ENCODE results near the gene ZNF598. TPM values are rescaled to one million over a fixed set of nuclear protein-coding genes. Genes with fewer than 3 reads are reported as not detected.
A peak's percentile ranks its signal among the peaks of the same experiment; 100 is the strongest.
"Not testable (repeated sequence)": the region's sequence is repeated elsewhere in the genome, so short reads cannot be mapped to it uniquely, and the experiment has no call there.

Gene ZNF598
- total and polyA plus RNA-seq, 7 donors: 12.8 to 57.0 (median 20.3) TPM

DNA sequence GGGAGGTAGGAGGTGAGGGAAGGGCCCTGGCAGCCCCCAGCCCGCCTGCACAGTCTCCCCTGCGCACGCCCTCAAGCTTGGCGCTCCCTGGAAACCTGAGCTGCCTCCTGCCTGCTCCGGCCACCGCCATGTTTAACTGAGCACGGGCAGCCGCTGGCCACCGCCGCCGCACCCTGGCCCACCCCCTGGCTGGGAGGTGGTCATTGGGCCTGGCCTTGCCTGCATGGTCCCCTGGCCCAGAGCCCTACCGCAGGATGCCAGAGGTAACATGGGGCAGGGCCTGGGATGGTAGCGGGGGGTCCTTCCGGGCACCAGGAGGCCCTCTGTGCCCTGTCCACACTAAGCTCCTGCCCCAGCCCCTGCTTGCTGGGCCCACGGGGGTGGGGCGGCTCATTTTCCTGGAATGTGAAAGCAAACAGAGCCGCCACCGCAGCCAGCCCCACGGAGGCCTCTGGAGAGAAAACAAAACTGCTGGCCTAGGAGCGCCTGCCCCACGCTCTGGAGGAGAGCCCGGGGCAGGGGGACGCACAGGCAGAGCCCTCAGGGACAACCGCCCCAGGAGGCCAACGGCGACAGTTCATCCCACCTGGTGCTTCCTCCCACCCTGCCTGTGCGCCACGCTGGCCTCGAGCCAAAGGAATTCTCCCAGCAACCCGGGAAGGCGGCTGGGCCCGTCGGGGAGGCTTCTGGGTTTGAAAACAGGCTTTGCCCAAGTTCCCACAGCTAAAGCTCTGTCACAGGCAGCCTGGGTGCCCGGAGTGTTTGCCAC lies 26.0 kb upstream of the ZNF598 start:
- peak overlapping the region in 3 of 4 donors; percentile 4 to 30 (median 29) for H3K4me3 ChIP-seq
- TF ChIP-seq EP300 (IDR thresholded peaks at IDR 0.05): no peak
- TF ChIP-seq, protein P1, sequence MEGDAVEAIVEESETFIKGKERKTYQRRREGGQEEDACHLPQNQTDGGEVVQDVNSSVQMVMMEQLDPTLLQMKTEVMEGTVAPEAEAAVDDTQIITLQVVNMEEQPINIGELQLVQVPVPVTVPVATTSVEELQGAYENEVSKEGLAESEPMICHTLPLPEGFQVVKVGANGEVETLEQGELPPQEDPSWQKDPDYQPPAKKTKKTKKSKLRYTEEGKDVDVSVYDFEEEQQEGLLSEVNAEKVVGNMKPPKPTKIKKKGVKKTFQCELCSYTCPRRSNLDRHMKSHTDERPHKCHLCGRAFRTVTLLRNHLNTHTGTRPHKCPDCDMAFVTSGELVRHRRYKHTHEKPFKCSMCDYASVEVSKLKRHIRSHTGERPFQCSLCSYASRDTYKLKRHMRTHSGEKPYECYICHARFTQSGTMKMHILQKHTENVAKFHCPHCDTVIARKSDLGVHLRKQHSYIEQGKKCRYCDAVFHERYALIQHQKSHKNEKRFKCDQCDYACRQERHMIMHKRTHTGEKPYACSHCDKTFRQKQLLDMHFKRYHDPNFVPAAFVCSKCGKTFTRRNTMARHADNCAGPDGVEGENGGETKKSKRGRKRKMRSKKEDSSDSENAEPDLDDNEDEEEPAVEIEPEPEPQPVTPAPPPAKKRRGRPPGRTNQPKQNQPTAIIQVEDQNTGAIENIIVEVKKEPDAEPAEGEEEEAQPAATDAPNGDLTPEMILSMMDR (IDR thresholded peaks at IDR 0.05): no peak
- TF ChIP-seq POLR2A (IDR thresholded peaks at IDR 0.05): no peak
- no peak for TF ChIP-seq POLR2AphosphoS5 (IDR thresholded peaks at IDR 0.05)
- intact Hi-C loops (cut with DNase I): no loop called here
- DNase-seq: peak; percentile 84
- H3K27ac ChIP-seq: peak overlapping the region; percentile 78 to 90 (median 82)
- H3K36me3 ChIP-seq: peaks cover 0 to 6% (median 2%) of the 10 kb centered on the region in 4 donors
- 46 to 58% methylated on average over 34 of the region's 34 CpGs for WGBS, 2 donors
- peaks cover 0 to 76% (median 75%) of the 10 kb centered on the region in 4 donors for H3K4me1 ChIP-seq
- H3K27me3 ChIP-seq: no peaks in the 10 kb centered on the region
- H3K9me3 ChIP-seq: no peaks in the 10 kb centered on the region

DNA sequence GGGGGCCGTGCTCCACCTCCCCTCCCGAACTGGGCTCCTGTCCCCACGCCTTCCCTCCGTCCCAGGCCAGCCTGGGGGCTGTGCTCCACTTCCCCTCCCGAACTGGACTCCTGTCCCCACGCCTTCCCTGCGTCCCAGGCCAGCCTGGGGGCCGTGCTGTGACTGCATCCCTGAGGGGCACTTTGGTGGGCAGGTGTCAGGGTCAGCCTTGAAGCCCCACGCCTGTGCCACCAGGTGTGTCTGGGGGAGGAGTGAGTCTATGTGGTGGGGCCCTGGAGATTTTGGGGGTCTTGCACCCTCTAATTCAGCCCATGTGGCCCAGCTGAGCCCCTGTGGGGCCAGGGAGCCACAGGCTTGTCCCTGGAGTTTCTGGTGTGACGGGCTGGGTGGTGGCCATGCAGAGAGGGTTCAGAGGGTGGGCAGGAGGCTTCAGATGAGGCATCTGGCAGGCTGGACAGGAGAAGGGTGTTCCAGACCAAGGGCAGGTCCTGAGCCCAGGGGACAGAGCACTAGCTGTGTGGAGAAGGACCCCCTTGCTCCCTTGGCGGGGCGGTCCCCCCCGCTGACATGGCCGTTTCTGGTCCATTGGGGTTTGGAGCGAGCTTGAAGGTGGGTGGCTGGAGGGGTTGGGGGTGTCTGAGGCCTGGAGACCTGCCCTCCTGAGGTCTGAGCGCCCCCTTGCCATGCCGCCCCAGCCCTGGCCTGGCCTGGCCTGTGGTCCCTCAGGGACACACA lies 25.2 kb upstream of the ZNF598 start:
- peak overlapping the region; percentile 78 to 90 (median 82) for H3K27ac ChIP-seq
- no peak for TF ChIP-seq EP300 (IDR thresholded peaks at IDR 0.05)
- TF ChIP-seq, protein P1 (IDR thresholded peaks at IDR 0.05): no peak
- TF ChIP-seq POLR2AphosphoS5 (IDR thresholded peaks at IDR 0.05): no peak
- no peak for TF ChIP-seq POLR2A (IDR thresholded peaks at IDR 0.05)
- peaks cover 0 to 9% (median 3%) of the 10 kb centered on the region in 4 donors for H3K36me3 ChIP-seq
- H3K4me1 ChIP-seq: peaks cover 0 to 71% (median 68%) of the 10 kb centered on the region in 4 donors
- H3K27me3 ChIP-seq: no peaks in the 10 kb centered on the region
- no peaks in the 10 kb centered on the region for H3K9me3 ChIP-seq
- intact Hi-C loops (cut with DNase I): no loop called here
- WGBS, 2 donors: 83 to 86% methylated on average over 17 of the region's 17 CpGs
- peak overlapping the region in 2 of 4 donors; percentile 29 to 30 for H3K4me3 ChIP-seq
- DNase-seq: no peak

DNA sequence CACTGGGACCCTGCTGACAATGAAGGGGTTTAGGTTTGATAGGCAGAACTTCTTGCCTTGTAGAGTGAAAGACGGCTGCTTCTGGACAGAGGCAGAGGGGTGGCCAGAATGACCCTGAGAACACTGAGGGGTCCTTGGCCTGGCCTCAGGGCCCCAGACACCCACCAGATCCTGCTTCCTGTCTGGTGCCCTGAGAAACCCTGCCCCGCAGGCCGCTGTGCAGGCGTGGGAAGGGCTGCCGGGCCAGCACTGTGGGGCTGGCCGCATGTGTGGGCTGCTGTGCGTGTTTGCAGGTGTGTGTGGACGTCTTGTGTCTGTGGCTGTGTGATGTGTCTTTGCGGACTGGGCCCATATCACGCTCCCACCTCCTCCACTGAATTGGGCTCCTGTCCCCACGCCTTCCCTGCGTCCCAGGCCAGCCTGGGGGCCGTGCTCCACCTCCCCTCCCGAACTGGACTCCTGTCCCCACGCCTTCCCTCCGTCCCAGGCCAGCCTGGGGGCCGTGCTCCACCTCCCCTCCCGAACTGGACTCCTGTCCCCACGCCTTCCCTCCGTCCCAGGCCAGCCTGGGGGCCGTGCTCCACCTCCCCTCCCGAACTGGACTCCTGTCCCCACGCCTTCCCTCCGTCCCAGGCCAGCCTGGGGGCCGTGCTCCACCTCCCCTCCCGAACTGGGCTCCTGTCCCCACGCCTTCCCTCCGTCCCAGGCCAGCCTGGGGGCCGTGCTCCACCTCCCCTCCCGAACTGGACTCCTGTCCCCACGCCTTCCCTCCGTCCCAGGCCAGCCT lies 24.5 kb upstream of the ZNF598 start:
- H3K36me3 ChIP-seq: peaks cover 0 to 12% (median 3%) of the 10 kb centered on the region in 4 donors
- DNase-seq; intact Hi-C loops (cut with DNase I); H3K9me3 ChIP-seq; H3K27me3 ChIP-seq: not testable (repeated sequence)
- H3K4me3 ChIP-seq: peak overlapping the region; percentile 3 to 36 (median 30)
- H3K27ac ChIP-seq: peak overlapping the region; percentile 86 to 94 (median 92)
- 75 to 86% methylated on average over 16 of the region's 32 CpGs for WGBS, 2 donors
- H3K4me1 ChIP-seq: peaks cover 0 to 64% (median 60%) of the 10 kb centered on the region in 4 donors

DNA sequence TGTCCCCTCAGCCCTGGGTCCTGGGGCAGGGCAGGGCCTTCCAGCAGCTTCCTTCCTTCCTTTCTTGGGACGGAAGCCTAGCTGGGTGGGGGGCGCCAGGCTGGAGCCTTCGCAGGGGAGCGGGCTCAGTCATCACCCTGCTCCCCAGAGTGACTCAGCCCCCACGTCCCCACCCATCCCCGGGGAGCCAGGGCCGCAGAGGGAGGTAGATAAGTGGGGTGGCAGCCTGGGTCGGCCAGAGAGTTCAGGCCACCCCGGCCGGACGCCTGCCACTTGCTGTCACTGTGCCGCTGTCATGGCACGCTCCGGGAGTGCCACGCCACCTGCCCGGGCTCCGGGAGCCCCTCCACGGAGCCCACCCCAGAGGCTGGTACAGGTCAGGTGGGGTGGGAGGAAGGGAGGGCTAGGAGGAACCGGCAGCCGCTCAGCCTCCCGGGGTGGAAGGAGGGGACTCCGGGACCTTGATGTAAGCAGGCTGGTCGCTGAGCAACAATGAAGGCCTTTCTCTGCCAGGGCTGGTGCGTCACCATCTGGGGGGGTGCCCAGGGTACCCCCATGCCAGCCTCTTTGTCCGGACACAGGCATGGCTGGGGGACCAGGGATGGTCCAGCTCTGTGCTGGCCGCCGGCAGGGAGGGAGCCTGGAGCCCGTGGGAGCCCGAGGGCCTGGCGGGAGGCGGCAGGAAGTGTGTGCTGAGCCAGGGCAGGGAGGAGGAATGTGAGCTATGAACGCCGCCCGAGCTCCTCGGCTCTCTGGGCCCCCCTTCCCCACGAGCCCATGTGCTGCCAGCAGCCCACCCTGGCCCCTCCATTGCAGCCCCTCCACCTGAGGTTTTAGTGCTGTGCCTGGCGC lies 23.7 kb upstream of the ZNF598 start:
- peak overlapping the region; percentile 8 to 36 (median 30) for H3K4me3 ChIP-seq
- TF ChIP-seq POLR2AphosphoS5 (IDR thresholded peaks at IDR 0.05) (peak; percentile 22 to 57 (median 54)), POLR2A (IDR thresholded peaks at IDR 0.05) (no peak)
- H3K27me3 ChIP-seq: no peaks in the 10 kb centered on the region
- DNase-seq: peak; percentile 92
- intact Hi-C loops (cut with DNase I): no loop called here
- peaks cover 0 to 64% (median 57%) of the 10 kb centered on the region in 4 donors for H3K4me1 ChIP-seq
- 36 to 64% methylated on average over 37 of the region's 37 CpGs for WGBS, 2 donors
- H3K27ac ChIP-seq: peak overlapping the region; percentile 86 to 94 (median 92)
- peaks cover 0 to 12% (median 3%) of the 10 kb centered on the region in 4 donors for H3K36me3 ChIP-seq
- H3K9me3 ChIP-seq: no peaks in the 10 kb centered on the region
